ENCODE data around the gene OSBPL7. TPM values are rescaled to one million over a fixed set of nuclear protein-coding genes. Genes with fewer than 3 reads are reported as not detected.
A peak's percentile ranks its signal among the peaks of the same experiment; 100 is the strongest.

The OSBPL7 gene
- total RNA-seq, result 5.1 TPM
- long read RNA-seq, partial matches to known transcripts, result 0 of 4 reads
- long read RNA-seq, other reads (novel, unspliced or antisense), result 4 of 4 reads

- DNase-seq (ENCODE audit: low spot score), result peak; percentile 94
Measured at GRCh38 chr17:47821424-47822391, at the start of gene OSBPL7. Gene OSBPL7, minus strand, starts transcription at chr17:47821794. Its CDS starts 1,516 bp downstream, at chr17:47820278.

- DNase-seq (ENCODE audit: low spot score), result no peak
Measured at GRCh38 chr17:47871048-47871447, 49.5 kb upstream of the OSBPL7 start.

GRCh38 chr17:47870056-47870455, 48.5 kb upstream of the OSBPL7 start:
- DNase-seq (ENCODE audit: low spot score), result no peak

GRCh38 chr17:47869114-47869513, 47.5 kb upstream of the OSBPL7 start:
- DNase-seq (ENCODE audit: low spot score), result no peak

- DNase-seq (ENCODE audit: low spot score), result no peak
Measured at GRCh38 chr17:47867813-47868533, 46.4 kb upstream of the OSBPL7 start.

GRCh38 chr17:47866941-47867340, 45.3 kb upstream of the OSBPL7 start:
- no peak for DNase-seq (ENCODE audit: low spot score)

- DNase-seq (ENCODE audit: low spot score), result no peak
Measured at GRCh38 chr17:47864791-47865216, 43.2 kb upstream of the OSBPL7 start.

GRCh38 chr17:47862621-47863440, 41.2 kb upstream of the OSBPL7 start:
- DNase-seq (ENCODE audit: low spot score), result no peak

GRCh38 chr17:47860386-47860785, 38.8 kb upstream of the OSBPL7 start:
- DNase-seq (ENCODE audit: low spot score), result no peak

GRCh38 chr17:47857551-47858455, 36.2 kb upstream of the OSBPL7 start:
- DNase-seq (ENCODE audit: low spot score), result no peak

GRCh38 chr17:47856830-47857229, 35.2 kb upstream of the OSBPL7 start:
- DNase-seq (ENCODE audit: low spot score), result no peak

GRCh38 chr17:47855737-47856136, 34.1 kb upstream of the OSBPL7 start:
- no peak for DNase-seq (ENCODE audit: low spot score)

GRCh38 chr17:47853616-47854015, 32.0 kb upstream of the OSBPL7 start:
- DNase-seq (ENCODE audit: low spot score), result no peak

GRCh38 chr17:47852113-47852949, 30.7 kb upstream of the OSBPL7 start:
- no peak for DNase-seq (ENCODE audit: low spot score)

GRCh38 chr17:47851764-47852112, 30.1 kb upstream of the OSBPL7 start:
- no peak for DNase-seq (ENCODE audit: low spot score)

- no peak for DNase-seq (ENCODE audit: low spot score)
Measured at GRCh38 chr17:47850692-47851573, 29.3 kb upstream of the OSBPL7 start, which contains the start of gene SP6. Gene SP6, minus strand, starts transcription at chr17:47851163. Its CDS starts 2,734 bp downstream, at chr17:47848429.

- DNase-seq (ENCODE audit: low spot score), result no peak
Measured at GRCh38 chr17:47850373-47850691, 28.7 kb upstream of the OSBPL7 start.

- DNase-seq (ENCODE audit: low spot score), result no peak
Measured at GRCh38 chr17:47848198-47848513, 26.6 kb upstream of the OSBPL7 start.

Data from mesenteric fat pad (tissue), 1 donor.